SW 1271 (cell line): ENCODE data around the gene FCF1.
"Not testable (repeated sequence)": the region's sequence is repeated elsewhere in the genome, so short reads cannot be mapped to it uniquely, and the experiment has no call there.

Source experiments
- DNase-seq, 2 experiments: peaks; one replicate each; lab custom pipeline; 2025; lab: John Stamatoyannopoulos, UW

Gene FCF1

DNA sequence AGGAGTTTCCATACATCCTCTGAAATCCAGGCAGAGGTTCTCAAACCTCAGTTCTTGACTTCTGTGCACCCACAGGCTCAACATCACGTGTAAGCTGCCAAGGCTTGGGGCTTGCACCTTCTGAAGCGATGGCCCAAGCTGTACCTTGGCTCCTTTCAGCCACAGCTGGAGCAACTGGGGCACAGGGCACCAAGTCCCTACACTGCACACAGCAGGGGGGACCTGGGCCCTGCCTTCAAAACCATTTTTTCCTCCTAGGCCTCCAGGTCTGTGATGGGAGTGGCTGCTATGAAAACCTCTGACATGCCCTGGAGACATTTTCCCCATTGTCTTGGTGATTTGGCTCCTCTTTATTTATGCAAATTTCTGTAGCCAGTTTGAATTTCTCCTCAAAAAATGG lies 10.7 kb upstream of the FCF1 start:
- DNase-seq, result no peak

DNA sequence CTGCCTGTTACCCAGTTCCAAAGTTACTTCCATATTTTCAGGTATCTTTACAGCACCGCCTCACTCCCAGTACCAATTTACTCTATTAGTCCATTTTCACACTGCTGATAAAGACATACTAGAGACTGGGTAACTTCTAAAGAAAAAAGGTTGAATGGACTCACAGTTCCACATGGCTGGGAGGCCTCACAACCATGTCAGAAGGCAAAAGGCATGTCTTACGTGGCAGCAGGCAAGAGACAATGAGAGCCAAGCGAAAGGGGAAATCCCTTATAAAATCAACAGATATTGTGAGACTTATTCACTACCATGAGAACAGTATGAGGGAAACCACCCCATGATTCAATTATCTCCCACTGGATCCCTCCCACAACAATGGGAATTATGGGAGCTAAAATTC lies 9.9 kb upstream of the FCF1 start:
- DNase-seq, result no peak

DNA sequence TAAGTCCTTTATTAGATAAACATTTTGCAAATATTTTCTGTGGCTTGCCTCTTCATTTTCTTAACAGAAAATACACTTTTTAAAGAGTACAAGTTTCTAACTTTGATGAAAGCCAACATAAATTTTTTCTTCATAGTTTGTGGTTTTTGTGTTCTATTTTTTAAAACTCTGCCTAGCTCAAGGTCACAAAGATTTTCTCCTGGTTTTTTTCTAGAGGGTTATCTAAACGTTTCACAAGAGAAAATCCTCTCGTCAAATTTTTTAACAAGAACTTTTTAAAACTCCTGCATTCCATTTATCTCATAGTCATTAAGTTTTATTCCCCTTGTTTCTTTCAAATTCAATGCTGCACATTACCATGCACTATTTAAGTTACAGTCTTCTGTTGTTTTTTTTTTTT lies 8.3 kb upstream of the FCF1 start:
- no peak for DNase-seq

DNA sequence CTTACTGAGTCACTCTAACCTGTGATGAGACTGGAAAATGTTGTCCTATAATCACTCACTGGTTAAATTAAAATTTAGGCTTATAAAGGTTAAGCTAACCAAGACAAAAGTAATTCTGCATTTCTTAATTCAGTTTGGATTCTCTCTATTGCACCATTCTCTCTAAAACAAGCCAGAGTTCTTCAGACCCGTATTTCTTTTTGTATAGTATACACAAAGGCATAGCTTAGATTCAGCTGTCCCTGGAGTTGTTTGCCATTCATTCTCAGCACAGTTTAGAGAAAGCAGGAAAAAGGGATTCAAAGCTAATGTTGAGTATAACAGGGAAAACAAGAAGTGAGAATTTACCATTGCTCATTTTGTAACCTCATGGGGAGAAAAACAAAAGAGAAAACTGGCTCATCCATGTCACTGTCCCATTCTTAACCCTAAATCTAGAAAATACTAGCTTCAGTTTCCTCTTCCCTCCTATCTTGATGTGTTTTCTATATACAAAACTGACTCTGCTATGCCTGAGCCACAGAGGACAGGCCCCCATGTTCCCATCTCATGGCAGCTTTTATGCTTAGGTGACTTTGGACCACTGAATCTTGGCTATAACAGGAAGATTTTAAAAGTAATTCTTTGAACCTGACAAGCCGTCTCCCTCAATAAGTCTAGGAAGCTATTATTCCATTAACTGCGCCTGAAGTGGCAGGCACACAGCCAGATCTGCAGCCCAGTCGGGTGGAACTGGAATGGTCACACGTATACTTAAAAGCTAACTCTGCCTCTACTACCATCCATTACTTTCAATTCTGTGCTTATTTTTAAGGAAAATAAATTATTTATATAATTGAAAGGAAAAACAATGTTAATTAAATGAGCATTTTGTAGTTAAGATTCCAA lies 7.1 kb upstream of the FCF1 start:
- no peak for DNase-seq

DNA sequence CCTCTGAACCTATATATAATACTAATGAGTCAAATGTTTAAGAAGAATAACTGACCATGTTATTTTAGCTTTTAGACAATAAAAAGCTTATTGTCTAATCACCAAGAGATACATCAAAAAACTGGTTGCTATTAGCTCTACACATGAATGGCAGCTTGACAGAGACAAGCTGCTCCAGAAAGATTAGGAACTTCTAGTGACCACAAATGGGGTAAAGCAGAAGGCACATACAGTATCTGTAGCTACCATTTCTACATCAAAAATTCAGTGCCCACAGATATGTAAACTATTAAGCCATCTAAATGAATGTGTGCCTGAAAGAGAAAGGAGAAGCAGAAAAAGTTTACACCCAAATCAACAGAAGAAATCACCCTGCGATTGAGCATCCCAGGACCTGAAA lies 2.5 kb upstream of the FCF1 start:
- no peak for DNase-seq

DNA sequence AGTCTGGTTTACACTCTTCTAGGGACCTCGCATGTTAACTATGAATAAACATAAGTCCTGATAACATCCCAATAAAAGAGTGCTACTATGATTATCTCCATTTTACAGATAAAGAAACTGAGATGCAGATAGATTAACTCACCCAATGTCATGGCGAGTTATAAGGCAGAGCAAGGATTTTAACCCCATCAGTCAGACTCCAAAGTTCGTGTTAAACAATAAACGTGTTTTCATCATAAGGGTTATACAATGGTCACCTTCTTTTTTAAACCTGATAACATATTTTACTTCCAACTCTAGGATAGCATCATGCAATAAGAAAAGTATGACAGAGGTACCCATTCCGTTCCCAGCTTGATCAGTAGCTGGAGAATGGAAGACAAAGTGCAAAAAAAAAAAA lies 1.3 kb upstream of the FCF1 start:
- no peak for DNase-seq

DNA sequence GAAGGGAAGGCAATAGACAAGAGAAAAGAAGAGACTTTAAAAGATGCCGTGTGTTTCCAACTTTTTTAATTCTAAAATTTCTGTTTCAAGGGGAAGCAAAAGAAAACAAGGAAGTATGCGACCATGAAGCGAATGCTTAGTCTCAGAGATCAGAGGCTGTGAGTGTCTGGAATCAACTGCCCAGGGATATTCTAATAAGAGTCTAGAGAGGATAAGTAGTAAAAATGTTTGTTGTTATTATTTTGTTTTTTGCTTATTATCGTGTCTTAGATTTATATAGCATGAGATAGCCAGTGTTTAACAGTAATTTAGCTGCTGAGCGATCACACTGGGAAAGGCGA lies 421 bp downstream of the FCF1 start:
- no peak for DNase-seq

DNA sequence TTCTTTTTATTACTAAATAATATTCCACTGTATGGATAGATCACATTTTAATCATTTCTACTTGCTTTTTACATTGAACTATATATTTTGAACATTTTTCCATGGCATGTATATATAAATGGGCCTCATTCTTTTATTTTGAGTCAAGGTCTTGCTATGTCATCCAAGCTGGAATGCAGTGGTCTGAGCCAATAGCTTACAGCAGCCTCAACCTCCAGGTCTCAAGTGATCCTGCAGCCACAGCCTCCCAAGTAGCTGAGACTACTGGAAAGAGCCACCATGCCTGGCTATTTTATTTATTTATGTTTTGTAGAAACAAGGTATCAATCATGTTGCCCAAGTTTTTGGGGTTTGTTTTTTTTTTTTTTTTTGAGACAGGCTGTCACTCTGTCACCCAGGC lies 7.6 kb downstream of the FCF1 start:
- DNase-seq, result no peak

DNA sequence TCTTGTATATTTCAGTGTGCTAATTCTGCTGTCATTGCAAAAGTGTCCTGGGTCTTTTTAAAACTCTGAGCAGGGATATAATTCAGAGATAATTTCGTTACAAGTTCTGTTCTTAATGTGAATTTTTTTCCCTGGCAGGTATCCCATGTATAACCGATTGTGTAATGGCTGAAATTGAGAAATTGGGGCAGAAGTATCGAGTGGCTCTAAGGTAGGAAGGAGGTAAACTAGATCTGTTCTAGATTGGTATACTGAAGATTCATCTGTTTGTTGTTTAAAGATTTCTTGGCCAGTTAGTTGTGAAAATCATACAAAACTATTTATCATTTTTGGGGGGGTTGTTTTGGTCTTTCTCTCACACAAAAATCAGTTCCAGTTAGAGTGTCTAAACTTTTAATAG lies 10.2 kb downstream of the FCF1 start:
- DNase-seq, result no peak

DNA sequence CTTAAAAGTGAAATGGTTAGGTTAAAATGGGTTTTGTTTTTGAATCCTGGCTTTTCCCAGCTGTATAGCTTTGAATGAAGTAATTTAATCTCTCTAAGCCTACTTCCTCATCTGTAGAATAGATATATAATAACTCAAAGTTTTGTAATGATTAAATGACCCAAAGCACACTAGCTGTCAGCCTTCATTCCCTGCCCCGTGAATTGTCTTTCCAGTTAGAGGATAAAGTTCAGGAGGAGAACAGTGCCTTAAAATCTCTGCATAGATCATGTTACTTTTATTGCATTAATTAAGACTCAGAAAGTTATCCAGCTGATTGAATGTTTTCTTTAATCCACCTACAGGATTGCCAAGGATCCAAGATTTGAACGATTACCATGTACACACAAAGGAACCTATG lies 19.4 kb downstream of the FCF1 start:
- DNase-seq, result no peak

DNA sequence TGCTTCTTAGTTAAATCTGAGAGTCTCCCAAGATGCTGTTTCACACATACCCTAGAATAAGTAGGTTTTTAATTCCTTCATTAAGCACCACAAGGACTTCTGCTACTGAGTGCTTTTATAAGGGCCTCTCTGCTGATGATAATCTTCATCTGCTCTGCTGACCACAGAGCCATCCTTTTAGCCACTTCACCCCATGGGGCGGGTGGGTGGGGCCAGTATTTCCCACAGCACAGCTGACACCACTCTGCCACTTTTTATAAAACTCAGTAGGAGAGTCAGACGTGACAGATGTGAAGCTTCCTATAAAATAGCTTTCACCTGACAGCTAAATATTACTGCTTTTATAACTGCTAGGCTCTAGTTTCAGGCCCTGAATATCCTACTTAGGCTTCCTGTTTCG lies 20.3 kb downstream of the FCF1 start:
- no peak for DNase-seq

DNA sequence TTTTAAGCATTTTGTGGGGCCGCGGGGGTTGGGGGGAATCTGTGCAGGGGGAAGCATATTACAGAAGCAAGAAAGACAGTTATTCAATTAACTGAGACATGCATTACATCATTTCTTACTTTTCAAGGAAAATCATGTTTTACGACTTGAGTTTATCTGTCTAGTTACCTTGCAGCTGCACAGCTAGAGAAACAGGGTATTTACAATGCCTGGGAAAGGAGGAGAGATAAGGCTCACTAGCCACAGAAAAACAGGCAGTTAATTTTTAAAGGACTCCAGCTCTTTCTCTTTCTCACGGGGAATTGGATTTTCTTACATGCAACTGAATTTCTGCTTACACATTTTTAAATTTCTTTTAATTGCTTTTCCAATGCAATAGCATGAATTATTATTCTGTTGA lies 22.2 kb downstream of the FCF1 start:
- DNase-seq, result no peak

DNA sequence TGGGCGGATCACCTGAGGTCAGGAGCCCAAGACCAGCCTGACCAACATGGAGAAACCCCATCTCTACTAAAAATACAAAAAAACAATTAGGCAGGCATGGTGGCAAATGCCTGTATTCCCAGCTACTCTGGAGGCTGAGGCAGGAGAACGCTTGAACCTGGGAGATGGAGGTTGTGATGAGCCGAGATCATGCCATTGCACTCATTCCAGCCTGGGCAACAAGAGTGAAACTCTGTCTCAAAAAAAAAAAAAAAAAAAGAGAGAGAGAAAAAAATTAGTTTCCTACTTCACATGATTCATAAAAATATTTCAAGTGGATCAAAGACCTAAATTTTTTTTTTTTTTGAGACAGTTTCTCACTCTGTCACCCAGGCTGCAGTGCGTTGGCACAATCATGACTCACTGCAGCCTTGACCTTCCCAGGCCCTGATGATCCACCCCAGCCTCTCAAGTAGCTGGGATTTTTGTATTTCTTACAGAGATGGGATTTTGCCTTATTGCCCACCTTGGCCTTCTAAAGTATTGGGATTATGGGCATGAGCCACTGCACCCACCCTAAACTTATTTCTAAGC lies 24.9 kb downstream of the FCF1 start:
- DNase-seq, result no peak

DNA sequence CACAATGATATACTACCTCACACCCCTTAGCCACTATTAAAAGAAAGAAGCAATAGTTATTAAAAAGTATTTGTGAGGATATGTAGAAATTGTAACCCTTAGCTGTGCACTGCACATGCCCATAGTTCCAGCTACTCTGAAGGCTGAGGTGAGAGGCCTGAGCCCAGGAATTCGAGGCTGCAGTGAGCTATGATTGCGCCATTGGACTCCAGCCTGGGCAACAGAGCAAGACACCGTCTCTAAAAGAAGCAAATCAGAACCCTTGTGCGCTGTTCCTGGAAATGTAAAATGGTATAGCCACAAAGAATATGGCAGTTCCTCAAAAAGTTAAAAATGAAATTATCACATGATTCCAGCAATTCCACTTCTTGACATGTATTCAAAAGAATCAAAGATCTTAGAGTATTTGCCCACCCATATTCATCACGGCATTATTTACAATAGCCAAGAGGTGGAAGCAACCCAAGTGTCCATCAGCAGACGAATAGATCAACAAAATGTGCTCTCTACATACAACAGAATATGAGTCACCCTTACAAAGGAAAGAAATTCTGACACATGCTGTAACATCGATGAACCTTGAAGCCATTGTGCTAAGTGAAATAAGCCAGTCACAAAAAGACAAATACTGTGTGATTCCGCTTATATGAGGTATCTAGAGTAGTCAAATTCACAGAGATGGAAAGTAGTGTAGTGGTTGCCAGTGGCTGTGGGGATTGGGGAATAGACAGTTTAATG lies 26.5 kb downstream of the FCF1 start:
- no peak for DNase-seq

DNA sequence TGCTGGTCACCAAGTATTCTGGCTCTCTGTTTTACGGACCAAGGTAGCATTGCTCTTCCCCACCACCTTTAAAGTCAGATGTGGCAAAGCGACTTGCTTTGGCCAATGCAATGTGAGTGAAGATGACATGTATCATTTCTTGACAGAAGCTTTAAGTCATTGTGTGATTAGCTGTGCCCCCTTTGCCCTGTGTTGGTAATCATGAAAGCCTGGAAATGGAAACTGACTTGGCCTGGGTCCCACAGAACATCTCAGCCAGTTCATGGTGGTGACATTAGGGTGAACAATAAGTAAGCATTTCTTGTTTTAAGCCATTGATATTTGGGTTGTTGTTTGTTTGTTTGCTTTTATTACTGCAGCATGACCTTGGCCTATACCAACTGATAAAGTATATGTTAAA lies 34.3 kb downstream of the FCF1 start:
- DNase-seq, result no peak

DNA sequence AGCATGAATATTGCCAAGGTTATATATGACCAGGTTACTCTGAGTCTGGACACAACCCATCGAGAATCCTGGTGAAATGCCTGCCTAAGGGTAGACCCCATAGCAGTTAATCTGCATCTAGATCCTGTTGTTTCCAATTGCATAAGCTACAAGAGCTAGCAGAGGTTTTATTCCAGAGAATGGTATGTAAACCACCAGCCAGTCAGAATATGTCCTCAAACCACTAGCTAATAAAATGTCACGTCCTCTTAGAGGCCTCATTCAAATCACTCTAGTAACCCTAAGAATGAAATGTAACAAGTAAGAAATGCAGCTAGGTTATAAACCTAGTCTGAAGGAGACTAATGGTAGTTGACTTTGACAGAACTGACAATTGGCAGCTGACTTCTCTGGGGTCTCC lies 41.2 kb downstream of the FCF1 start:
- DNase-seq, result no peak

DNA sequence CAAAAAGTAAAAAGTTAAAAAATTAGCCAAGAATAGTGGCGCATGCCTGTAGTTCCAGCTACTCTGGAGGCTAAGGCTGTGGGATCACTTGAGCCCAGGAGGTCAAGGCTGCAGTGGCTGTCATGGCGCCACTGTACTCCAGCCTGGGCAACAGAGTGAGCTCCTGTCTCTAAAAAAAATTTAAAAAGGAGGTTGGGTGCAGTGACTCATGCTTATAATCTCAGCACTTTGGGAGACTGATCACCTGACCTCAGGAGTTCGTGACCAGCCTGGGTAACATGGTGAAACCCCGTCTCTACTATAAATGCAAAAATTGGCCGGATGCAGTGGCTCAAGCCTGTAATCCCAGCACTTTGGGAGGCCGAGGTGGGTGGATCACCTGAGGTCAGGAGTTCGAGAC lies 42.0 kb downstream of the FCF1 start:
- DNase-seq, result no peak

DNA sequence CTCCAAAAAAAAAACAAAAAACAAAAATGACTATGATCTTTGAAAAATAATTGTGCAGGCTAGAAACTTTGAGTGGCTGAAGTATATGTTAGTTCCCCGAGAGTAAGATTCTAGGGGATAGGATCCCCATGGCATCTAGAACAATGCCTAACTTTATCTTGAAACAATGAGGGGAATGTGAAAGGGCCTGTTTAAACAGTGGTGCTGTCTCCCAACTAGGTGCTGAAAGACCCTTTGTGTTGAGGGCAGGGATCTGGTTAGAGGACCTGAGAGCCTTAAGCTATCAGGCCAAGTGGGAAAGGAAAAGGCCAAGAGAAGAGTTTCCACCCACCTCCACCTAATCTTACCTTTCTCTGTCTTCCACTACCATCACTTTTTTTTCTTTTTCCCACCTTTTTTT lies 43.4 kb downstream of the FCF1 start:
- DNase-seq, result no peak

DNA sequence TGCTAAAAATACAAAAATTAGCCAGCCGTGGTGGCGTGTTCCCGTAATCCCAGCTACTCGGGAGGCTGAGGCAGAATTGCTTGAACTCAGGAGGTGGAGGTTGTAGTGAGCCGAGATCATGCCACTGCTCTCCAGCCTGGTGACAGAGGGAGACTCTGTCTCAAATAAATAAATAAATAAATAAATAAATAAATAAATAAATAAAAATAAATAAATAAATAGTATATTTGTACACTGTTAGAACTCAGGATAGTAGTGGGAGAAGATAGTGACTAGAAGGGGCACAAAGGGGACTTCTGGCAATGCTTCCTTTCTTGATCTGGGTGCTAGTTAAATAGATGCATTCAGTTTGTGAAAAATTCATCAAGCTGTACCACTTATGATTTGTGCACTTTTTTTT lies 45.6 kb downstream of the FCF1 start:
- not testable (repeated sequence) for DNase-seq

DNA sequence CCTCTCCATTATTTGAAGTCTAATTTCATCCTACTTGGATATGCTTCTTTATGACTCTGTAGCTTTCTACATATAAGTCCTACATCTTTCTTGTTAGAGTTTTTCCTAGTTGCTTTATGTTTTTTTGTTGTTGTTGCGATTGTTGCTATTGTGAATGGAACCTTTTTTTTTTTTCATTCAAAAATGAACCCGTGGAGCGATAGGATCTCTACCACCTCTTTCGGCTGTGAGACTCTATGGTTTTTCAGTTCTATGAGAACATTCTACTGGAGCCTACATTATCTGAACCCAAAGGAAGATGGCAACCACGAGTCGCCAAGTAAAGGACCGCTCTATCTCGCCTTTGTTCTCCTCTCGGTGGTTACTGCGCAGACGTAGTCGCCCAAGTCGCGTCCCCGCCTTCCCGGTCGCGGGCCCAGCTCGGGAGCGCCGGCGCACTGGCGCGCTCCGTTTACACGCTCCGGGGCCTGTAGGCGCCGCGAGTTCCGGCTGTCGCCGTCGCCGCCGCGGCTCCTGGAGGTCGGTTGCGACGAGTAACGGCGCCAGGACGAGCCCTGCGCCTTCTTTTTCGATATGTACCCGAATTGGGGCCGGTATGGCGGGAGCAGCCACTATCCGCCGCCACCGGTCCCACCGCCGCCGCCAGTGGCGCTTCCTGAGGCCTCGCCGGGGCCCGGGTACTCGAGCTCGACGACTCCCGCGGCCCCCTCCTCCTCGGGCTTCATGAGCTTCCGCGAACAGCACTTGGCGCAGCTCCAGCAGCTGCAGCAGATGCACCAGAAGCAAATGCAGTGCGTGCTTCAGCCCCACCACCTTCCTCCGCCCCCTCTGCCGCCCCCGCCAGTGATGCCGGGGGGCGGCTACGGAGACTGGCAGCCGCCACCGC lies 50.2 kb downstream of the FCF1 start, which contains the start of gene YLPM1:
Gene YLPM1, plus strand, starts transcription at position 400 of the 886 bp plus-strand sequence. Its CDS starts 174 bp downstream, at position 574.
- DNase-seq, result peak; percentile 89 to 99

DNA sequence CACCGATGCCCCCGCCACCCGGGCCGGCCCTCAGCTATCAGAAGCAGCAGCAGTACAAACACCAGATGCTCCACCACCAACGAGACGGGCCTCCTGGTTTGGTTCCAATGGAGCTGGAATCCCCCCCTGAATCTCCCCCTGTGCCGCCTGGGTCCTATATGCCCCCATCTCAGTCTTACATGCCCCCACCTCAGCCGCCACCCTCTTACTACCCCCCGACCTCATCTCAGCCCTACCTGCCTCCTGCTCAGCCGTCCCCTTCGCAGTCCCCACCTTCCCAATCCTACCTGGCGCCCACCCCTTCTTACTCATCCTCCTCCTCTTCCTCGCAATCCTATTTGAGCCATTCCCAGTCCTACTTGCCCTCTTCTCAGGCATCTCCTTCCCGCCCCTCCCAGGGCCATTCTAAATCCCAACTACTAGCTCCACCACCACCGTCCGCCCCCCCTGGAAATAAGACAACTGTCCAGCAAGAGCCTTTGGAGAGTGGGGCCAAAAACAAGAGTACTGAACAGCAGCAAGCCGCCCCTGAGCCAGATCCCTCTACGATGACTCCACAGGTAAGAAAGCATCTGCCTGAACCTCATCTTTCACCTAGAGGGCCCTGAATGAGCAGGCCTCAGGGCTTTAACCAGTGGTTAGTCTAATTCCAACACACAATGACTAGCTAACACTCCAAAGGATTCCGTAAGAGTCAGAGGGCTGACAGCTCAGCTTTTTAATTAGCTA lies 51.0 kb downstream of the FCF1 start:
- no peak for DNase-seq

DNA sequence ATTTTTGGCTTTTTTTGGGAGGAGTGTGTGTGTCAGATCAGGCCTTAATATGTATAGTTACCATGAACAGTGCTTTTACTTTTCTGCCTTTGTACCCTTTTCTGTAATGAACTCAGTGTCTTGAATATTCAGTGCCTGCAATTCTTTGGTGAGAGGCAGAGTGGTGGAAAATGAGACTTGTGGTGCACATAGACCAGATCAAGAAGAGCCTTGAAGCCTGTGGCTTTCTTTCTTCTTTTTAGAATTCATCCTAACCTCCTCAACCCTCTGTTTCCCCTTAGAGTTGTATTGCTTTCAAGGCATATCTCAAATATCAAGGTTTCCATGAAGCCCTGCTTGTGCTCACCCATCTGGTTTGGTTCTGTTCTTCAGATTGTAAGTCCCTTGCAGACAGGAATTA lies 52.8 kb downstream of the FCF1 start:
- no peak for DNase-seq
